SIG-M5 treated with dmso at 0.1 percent for 504 hours (cell line): ENCODE results near the gene TTC3.
"Not testable (repeated sequence)": the region's sequence is repeated elsewhere in the genome, so short reads cannot be mapped to it uniquely, and the experiment has no call there.

Experiments
- DNase-seq: peaks from one replicate; lab custom pipeline; 2025; ENCODE audit not compliant: unreplicated experiment; lab: John Stamatoyannopoulos, UW

TTC3 gene, protein sequence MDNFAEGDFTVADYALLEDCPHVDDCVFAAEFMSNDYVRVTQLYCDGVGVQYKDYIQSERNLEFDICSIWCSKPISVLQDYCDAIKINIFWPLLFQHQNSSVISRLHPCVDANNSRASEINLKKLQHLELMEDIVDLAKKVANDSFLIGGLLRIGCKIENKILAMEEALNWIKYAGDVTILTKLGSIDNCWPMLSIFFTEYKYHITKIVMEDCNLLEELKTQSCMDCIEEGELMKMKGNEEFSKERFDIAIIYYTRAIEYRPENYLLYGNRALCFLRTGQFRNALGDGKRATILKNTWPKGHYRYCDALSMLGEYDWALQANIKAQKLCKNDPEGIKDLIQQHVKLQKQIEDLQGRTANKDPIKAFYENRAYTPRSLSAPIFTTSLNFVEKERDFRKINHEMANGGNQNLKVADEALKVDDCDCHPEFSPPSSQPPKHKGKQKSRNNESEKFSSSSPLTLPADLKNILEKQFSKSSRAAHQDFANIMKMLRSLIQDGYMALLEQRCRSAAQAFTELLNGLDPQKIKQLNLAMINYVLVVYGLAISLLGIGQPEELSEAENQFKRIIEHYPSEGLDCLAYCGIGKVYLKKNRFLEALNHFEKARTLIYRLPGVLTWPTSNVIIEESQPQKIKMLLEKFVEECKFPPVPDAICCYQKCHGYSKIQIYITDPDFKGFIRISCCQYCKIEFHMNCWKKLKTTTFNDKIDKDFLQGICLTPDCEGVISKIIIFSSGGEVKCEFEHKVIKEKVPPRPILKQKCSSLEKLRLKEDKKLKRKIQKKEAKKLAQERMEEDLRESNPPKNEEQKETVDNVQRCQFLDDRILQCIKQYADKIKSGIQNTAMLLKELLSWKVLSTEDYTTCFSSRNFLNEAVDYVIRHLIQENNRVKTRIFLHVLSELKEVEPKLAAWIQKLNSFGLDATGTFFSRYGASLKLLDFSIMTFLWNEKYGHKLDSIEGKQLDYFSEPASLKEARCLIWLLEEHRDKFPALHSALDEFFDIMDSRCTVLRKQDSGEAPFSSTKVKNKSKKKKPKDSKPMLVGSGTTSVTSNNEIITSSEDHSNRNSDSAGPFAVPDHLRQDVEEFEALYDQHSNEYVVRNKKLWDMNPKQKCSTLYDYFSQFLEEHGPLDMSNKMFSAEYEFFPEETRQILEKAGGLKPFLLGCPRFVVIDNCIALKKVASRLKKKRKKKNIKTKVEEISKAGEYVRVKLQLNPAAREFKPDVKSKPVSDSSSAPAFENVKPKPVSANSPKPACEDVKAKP (N-terminal part only)

DNA sequence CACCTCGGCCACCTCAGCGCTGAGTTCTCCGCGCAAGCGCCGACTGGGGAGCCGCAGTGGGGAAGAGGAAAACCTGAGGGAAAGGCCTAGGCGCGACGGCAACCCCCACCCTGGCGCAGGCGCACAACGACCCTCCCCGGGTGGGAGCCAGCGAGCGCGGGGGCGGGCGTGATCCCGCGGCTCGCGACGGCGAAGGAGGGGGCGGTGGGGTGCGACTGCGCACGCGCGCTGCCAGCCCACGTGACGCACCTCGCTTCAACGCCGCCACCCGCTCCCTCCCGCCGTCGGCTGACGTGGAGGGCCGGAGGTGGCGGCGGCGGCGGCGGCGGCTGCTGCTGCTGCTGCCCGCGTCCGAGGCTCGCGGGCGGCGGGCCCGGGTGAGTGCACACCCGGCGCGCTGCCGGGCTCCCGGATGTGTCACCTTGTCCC is at the start of gene TTC3, which contains the start of gene PIGP:
TSS of gene TTC3 (plus strand) at position 267 of the 429 bp plus-strand sequence. CDS start 14,004 bp downstream, outside the sequence.
TSS of gene PIGP (minus strand) at position 84 of the 429 bp plus-strand sequence. CDS start 556 bp downstream, outside the sequence.
- DNase-seq, result peak; percentile 97

DNA sequence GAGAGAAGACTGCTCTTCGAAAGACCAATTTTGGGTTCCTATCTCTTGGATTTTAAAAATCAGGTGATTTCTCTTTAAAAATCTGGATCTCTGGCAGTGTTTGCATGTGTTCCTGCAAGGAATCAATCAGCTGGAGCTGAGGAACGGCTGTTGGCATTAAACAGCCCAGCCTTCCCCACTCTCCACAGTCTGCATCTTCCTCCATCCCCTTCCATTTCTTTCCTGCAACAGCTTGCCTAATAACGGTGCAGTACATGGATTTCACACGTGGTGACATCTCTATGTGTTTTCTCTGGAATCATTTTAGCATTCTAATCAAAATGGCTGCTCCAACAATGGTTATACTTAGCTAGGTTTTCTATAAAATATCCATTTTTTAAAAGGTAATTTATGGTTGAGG is 46.6 kb upstream of the TTC3 start:
- DNase-seq, result no peak

DNA sequence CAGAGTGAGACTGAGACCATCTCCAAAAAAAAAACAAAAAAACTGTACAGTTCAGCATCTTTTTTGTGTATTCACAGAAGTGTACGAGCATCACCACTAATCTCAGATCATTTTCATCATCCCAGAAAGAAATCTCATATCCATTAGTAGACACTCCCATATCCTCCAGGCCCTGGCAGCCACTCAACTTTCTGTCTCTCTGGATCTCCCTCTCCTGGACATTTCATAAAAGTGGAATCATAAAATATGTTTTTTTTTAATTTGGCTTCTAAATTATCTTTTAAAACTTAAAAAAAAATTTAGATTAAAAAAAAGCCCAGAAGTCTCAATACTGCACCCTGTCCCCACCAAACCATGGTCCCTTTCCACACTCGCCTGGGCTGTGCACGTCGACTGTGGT is 44.5 kb upstream of the TTC3 start:
- no peak for DNase-seq

DNA sequence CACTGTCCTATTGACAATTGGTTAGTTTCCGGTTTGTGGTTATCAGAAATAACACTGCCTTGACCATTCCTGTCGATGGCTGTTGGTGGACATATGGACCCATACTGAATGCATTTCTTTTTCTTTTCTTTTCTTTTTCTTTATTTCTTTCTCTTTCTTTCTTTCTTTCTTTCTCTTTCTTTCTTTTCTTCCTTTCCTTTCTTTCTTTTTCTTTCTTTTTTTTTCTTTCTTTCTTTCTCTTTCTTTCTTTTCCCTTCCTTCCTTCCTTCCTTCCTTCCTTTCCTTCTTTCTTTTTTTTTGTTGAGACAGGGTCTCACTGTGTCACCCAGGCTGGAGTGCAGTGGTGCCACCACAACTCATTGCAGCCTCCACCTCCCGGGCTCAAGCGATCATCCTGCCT is 42.2 kb upstream of the TTC3 start:
- no peak for DNase-seq

DNA sequence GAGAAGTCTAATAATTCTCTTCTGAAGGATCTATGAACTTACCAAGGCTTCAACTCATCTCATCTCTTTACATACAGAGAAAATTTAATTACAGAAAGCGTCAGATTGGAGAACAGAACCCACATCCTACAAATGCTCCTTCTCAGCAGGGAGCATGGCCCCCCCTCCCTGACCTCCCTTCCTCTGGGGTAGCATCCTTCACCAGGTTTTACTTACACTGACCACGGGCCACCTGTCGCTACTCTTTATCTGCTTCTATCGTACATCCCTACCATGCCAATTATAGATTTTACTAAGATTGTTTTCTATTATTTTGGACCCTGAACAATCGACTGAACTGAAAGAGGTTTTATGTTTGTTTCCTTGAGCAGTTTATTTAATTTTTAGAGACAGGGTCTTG is 40.8 kb upstream of the TTC3 start:
- DNase-seq, result no peak

DNA sequence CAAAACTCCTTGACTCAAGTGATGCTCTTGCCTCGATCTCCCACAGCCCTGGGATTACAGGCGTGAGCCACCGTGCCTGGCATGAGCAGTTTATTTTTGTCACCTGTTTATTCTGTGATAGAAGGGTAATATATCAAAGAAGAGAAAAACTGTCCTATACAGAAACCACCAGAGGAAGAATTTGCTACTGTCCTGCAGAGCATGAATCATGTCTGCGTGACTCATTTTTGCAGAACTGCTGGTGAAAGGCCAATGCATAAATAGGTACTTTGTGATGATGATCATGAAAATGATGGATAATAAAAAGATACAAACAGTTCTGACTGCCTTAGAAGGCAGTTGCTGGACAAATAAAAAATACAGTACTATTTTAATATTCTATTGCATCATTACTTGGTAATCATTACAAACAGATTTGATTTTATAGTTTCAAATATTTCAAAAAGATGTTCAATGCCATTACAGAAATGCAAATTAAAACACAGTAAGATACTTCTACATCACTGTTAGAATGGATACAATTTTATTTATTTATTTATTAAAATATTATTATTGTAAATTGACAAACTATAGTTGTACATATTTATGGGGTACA is 40.1 kb upstream of the TTC3 start:
- DNase-seq, result no peak

DNA sequence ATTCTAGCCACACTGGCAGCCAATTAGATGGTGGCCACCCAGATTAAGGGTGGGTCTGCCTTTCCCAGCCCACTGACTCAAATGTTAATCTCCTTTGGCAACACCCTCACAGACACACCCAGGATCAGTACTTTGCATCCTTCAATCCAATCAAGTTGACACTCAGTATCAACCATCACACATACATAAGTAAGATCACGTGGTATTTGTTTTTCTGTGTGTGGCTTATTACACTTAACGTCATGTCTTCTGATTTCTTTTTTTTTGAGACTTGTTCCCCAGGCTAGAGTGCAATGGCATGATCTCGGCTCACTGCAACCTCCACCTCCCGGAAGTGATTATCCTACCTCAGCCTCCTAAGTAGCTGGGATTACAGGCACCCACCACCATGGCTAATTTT is 38.7 kb upstream of the TTC3 start:
- DNase-seq, result not testable (repeated sequence)

DNA sequence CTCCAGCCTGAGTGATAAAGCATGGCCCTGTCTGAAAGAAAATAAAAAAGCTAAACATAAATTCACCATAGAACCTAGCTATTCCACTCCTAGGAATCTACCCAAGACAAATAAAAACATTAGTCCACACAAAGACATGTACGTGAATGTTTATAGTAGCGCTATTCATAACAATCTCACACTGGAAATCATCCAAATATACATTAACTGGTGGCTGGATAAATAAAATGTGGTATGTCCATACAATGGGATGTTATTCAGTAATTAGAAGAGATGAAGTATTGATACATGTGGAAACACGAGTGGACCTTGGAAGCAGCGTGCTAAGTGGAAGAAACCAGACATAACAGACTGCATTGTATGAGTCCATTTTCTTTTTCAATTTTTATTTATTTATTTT is 36.9 kb upstream of the TTC3 start:
- no peak for DNase-seq

DNA sequence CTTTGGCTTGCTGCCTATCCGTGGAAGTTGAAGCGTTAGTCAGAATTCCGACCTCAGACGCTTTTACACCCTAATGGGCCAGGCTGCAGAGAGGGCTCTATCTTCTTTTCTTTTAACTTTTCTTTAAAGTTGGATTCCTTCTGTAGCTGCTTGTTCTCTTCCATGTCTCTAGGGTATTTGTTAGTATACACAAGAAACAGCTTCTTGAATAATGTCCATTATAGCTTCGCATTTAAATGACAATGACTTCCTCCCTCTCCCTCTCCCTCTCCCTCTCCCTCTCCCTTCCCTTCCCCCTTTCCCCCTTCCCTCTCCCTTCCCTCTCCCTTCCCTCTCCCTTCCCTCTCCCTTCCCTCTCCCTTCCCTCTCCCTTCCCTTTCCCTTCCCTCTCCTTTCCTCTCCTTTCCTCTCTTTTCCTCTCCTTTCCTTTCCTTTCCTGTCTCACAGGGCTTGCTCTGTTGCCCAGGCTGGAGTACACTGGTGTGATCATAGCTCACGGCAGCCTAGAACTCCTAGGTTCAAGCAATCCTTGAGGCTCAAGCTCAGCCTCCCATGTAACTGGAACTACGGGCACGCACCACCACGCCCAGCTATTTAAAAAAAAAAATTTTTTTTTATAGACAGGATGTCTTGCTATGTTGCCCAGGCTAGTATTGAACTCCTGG is 33.5 kb upstream of the TTC3 start:
- DNase-seq, result no peak

DNA sequence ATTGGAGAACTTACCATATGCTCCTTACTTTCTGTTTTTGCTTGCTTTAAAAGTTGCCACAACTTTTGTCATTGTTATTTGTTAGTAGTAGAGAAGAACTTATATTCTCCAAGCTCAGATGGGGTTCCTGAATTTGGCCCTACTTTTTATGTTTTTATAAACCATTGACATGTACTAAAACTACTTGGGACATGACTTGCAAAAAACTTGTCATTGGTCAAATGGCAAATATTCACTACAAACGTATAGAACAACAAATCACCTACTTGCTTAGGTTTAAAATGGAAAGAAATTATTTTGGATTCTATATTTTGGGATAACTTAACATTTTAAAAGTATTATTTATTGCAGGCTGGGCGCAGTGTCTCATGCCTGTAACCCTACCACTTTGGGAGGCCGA is 32.8 kb upstream of the TTC3 start:
- DNase-seq, result no peak

DNA sequence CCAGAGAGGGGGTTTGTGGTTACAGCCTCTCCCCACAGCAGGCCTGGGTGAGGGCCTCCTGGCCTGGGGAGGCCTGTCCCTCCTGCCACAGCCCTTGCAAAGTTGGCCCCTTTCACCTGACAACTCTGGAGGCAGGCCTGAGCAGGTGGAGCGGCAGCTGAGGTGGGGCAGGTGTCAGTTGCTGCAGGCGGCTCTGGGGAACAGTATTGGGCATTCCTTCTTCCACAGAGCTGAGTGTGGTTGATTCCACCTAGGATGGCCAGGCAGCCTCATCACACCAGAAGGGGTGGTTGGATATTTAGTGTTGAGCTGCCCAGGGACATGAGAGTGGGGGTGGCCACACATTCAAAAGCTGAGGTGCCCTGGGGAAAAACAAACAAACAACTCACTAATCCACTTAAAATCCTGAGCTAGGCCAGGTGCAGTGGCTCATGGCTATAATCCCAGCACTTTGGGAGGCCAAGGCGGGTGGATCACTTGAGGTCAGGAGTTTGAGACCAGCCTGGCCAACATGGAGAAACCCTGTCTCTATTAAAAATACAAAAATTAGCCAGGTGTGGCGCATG is 31.3 kb upstream of the TTC3 start:
- no peak for DNase-seq

DNA sequence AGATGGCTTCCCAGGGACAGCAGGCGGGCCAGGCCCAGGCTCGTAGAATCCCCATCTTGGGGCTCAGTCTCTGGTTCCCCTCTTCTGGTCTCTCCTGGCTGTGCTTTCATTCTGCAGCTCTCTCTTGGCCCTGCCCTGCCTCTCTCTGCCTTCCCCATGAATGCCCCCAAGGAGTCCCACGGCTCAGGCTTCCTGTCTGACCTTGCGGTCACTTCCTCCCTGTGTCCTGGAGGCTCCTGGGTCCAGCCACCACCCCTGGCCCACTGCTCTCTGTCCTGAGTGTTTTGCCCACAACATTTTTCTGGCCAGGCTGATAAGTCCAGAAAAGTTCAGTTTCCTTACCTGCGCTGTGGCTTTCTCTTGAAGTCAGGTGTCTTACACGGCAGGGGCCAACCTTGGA is 29.2 kb upstream of the TTC3 start:
- DNase-seq, result no peak

DNA sequence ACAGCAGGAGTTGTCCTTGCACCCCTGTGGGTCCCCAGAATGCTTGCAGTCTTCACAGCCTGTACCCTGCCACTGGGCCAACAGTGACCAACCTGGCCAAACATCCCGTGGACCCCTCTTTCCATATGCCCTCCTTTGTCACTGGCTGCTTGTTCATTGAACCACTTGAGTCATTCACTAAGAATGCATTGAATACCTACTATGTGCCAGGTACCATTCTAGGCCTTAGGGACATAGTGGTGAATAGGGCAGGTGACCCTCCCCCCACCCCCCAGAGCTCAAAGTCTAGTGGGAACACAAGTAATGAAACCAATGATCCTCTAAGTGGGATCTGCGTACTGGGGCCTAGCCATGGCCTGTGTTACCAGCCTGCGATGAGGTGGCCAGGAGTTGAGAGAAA is 28.4 kb upstream of the TTC3 start:
- DNase-seq, result no peak

DNA sequence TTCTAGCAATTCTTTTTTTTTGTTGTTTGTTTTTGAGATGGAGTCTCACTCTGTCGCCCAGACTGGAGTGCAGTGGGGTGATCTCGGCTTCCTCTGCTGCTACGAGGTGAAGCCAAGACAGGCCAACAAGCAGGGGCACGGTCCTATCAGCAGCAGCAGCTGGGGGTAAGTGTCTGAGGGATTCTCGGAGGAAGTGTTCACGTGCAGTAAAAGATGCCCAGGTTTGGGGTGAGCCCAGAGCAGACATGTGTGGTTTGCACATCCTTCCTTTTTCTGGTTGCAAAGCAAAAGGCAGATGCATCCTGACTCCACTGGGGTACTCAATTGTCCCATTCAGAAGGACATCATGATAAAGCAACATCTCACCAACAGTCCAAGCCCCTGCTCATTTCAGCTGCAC is 27.9 kb upstream of the TTC3 start:
- DNase-seq, result peak; percentile 55

DNA sequence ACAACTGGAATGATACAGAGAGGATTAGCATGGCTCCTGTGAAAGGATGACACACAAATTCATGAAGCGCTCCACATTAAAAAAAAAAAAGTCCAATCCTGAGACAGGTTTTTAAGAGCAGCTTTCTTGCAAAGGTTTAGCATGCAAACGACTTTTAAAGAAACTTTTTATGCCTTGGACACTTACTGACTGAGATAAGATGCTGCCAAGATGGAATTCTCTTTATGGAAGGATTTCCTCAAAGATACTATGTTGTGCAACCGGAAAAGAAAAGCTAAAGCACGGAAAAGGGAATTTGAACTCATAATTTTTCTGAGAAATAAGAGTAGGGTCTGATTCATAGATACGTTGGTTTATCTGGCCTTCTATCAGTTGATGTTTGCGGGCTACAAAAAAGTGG is 27.5 kb upstream of the TTC3 start:
- DNase-seq, result no peak

DNA sequence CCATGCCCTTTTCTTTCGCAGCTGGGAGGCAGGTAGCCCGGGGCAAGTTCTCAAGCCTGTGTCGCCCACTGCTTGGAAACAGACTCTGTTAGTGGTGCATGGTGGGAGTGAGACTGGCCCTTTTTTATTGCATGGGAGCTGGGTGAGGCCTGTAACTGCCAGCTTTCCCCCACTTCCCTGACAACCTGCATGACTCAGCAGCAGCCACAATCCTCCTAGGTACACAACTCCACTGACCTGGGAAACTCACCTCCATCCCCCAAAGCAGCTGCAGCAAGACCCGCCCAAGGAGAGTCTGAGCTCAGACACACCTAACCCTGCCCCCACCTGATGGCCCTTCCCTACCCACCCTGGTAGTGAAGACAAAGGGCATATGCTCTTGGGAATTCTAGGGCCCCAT is 26.0 kb upstream of the TTC3 start:
- DNase-seq, result no peak

DNA sequence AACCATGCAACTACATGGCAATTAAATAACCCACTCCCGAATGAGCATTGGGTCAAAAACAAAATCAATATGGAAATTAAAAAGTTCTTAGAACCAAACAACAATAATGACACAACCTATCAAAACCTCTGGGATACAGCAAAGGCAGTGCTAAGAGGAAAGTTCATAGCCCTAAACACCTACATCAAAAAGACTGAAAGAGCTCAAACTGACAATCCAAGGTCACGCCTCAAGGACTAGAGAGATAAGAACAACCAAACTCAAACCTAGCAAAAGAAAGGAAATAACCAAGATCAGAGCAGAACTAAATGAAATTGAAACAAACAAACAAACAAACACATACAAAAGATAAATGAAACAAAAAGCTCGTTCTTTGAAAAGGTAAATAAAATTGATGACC is 23.3 kb upstream of the TTC3 start:
- DNase-seq, result not testable (repeated sequence)

DNA sequence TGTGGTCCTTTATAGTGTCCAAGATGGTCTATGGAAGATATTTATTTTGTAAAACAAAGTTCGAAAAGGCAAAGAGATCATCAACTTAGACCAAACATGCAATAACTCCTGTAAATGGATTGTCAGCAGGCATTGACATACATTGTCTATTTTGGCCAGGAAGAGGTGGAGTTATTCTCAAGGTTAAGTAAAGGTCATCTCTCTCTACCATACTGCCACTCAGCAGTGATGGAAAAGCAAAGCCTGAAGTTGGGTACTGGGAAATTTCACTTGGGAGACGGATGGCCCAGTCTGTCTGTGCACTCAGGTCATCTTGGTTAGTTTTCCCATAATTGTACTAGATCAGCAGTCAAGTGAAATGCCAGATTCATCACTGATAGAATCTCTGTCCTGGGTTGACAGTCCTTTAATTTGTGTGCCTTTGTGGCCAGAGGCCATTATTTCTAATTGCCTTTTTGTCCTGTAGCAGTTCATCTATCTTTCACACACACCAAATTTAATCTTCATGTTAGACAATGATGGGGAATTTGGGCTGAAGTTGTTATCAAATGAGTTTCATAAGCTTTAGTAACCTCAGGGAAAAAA is 17.7 kb upstream of the TTC3 start:
- DNase-seq, result no peak

DNA sequence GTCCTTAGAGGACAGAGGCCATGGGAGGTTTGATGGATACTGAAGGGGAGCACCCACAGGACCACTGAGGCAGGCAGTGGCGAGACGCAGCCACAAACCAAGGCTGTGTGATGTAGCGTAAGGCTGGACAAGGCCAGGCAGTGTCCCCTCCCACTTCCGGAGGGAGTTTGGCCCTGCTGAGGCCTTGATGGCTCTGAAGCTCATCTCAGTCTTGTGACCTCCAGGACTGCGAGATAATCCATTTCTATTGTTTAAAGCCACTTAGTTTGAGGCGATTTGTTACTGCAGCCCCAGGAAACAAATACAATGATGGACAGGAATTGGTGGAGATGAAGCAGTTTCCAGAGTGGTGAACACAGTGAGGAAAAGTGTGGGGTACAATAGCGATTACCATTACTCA is 15.4 kb upstream of the TTC3 start:
- DNase-seq, result no peak

DNA sequence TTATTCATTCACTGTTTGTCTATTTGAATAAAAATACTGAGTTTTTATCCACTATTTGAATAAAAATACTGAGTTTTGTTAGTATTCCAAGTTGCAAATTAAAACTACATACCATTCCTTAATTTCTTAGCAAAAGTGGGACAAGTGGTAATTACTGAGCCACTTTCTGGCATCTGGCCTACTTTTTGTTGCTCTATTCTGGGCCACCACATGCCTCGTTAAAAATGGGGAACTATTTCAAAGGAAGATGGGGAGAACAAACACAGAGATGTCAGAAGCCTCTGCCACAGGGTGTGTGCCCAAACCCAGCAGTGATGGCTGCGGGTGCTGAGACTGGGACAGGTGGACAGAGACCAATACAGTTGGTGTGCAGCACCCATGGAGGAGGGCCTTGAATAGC is 14.8 kb upstream of the TTC3 start:
- DNase-seq, result peak; percentile 8
